NCI-H345 treated with DMSO at 0.1 percent for 48 hours (cell line): ENCODE measurements around the gene SURF4.
A peak's percentile ranks its signal among the peaks of the same experiment; 100 is the strongest.

Experiments
- DNase-seq: peaks from one replicate; lab custom pipeline; 2025; ENCODE audit not compliant: unreplicated experiment; lab: John Stamatoyannopoulos, UW

The SURF4 gene

GRCh38 chr9:133353548-133353947 is 22.3 kb downstream of the SURF4 start:
- no peak for DNase-seq

- DNase-seq, result no peak
Measured at GRCh38 chr9:133352635-133353340, 23.1 kb downstream of the SURF4 start.

- no peak for DNase-seq
Measured at GRCh38 chr9:133351908-133352634, 23.8 kb downstream of the SURF4 start.

- DNase-seq, result no peak
Measured at GRCh38 chr9:133351526-133351907, 24.3 kb downstream of the SURF4 start.

GRCh38 chr9:133349965-133350616 is 25.8 kb downstream of the SURF4 start:
- DNase-seq, result no peak

GRCh38 chr9:133348718-133349573 is 26.9 kb downstream of the SURF4 start:
- DNase-seq, result no peak

GRCh38 chr9:133347985-133348717 is 27.7 kb downstream of the SURF4 start, which contains the start of the genes MED22 and RPL7A:
Gene MED22 (minus strand): TSS chr9:133348131. CDS start chr9:133346662, 1,469 bp downstream.
Gene RPL7A (plus strand): TSS chr9:133348218. CDS start chr9:133348244, 26 bp downstream.
- peak; percentile 88 for DNase-seq

- peak; percentile 11 for DNase-seq
Measured at GRCh38 chr9:133347515-133347984, 28.3 kb downstream of the SURF4 start.

- no peak for DNase-seq
Measured at GRCh38 chr9:133346021-133346785, 29.7 kb downstream of the SURF4 start.

GRCh38 chr9:133345596-133345995 is 30.3 kb downstream of the SURF4 start:
- no peak for DNase-seq

- DNase-seq, result no peak
Measured at GRCh38 chr9:133344979-133345378, 30.9 kb downstream of the SURF4 start.

GRCh38 chr9:133344071-133344470 is 31.8 kb downstream of the SURF4 start:
- no peak for DNase-seq

GRCh38 chr9:133342570-133342969 is 33.3 kb downstream of the SURF4 start:
- no peak for DNase-seq

GRCh38 chr9:133342069-133342406 is 33.8 kb downstream of the SURF4 start:
- DNase-seq, result no peak

- DNase-seq, result no peak
Measured at GRCh38 chr9:133341369-133342068, 34.3 kb downstream of the SURF4 start.

- DNase-seq, result no peak
Measured at GRCh38 chr9:133340916-133341315, 34.9 kb downstream of the SURF4 start.

GRCh38 chr9:133340256-133340655 is 35.6 kb downstream of the SURF4 start:
- DNase-seq, result no peak

GRCh38 chr9:133339641-133340040 is 36.2 kb downstream of the SURF4 start:
- no peak for DNase-seq
